ENCODE measurements around the gene TNS1. TPM values are rescaled to one million over a fixed set of nuclear protein-coding genes. Genes with fewer than 3 reads are reported as not detected.

TNS1 gene
- total RNA-seq, 2 donors from 2014 or later: 3.3 to 4.2 TPM

DNA sequence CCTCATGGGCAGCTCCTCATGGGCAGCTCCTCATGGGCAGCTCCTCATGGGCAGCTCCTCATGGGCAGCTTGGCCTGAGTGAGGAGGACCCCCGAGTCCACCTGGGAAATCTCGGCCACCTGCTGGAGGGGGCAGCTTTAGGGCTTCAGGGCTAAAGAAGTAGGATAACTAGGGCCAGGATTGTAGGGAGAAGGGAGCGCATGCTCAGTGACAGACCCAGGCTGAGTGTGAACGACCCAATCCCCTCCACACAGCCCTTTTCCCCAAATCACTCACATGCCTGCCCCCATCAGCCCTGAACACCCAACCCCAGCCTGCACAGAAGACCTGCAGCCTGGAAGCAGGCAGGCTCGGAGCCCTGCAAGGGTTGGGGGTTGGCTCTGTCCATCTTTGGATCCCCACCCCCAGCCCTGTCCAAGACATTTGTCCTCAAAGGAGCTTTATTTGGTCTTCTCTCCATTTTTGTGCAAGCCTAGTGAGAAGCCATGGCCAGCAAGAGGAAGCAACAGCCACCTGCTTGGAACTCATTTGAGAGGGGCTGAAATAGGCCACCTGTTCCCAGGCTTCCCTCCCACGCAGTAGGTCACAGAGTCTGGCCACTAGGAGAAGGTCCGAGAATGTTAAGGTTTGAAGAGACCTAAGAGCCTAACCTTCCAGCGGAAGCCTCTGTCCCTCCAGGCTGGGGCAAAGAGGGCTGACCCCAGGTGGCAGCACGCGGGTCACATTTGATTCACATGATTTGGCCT is 249.9 kb downstream of the TNS1 start:
- DNase-seq: peak; percentile 37
- no peaks in the 10 kb centered on the region for H3K9me3 ChIP-seq (ENCODE audit: control insufficient read depth, low read length)
- H3K4me1 ChIP-seq (ENCODE audit: control insufficient read depth, insufficient read depth, low read length): no peaks in the 10 kb centered on the region
- H3K9ac ChIP-seq (ENCODE audit: extremely low read depth, low read length, poor library complexity, severe bottlenecking): no peak overlapping the region
- H3K27ac ChIP-seq (ENCODE audit: low read depth, low read length): no peak overlapping the region
- H3K9me3 Mint-ChIP-seq: no peaks in the 10 kb centered on the region
- TF ChIP-seq, protein P1, sequence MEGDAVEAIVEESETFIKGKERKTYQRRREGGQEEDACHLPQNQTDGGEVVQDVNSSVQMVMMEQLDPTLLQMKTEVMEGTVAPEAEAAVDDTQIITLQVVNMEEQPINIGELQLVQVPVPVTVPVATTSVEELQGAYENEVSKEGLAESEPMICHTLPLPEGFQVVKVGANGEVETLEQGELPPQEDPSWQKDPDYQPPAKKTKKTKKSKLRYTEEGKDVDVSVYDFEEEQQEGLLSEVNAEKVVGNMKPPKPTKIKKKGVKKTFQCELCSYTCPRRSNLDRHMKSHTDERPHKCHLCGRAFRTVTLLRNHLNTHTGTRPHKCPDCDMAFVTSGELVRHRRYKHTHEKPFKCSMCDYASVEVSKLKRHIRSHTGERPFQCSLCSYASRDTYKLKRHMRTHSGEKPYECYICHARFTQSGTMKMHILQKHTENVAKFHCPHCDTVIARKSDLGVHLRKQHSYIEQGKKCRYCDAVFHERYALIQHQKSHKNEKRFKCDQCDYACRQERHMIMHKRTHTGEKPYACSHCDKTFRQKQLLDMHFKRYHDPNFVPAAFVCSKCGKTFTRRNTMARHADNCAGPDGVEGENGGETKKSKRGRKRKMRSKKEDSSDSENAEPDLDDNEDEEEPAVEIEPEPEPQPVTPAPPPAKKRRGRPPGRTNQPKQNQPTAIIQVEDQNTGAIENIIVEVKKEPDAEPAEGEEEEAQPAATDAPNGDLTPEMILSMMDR (conservative IDR thresholded peaks at IDR 0.05): no peak
- no peak overlapping the region for H3K4me3 ChIP-seq (ENCODE audit: low read length)
- H3K27ac Mint-ChIP-seq: no peak overlapping the region
- H3K36me3 Mint-ChIP-seq (ENCODE audit: low read depth): no peaks in the 10 kb centered on the region
- peaks cover 5% of the 10 kb centered on the region for H3K4me1 Mint-ChIP-seq
- H3K27me3 Mint-ChIP-seq (ENCODE audit: insufficient read depth): peaks cover 26% of the 10 kb centered on the region
- no peaks in the 10 kb centered on the region for H3K36me3 ChIP-seq (ENCODE audit: control insufficient read depth, insufficient read depth, low read length)
- no peak overlapping the region for H3K4me3 Mint-ChIP-seq
- peaks cover 9% of the 10 kb centered on the region for H3K27me3 ChIP-seq (ENCODE audit: control insufficient read depth, insufficient read depth, low read length, poor library complexity, severe bottlenecking)
- WGBS, 2 experiments (ENCODE audit: insufficient coverage in 1 of 2, insufficient read length in 1 of 2): 86 to 89% methylated on average over 6 to 10 of the region's 10 CpGs

DNA sequence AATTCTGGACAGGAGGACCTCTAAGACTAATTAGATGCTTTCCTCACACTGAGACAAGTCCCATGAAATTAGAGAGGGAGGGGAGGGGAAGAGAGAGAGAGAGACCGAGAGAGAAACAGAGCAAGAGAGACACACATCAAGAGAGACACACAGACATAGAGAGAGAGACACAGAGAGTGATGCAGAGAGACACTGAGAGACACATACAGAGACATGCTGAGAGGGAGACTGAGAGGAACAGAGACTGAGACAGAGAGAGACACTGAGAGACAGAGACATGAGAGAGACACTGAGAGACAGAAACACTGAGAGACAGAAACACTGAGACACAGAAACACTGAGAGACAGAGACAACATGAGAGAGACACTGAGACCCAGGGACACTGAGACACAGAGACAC is 250.8 kb downstream of the TNS1 start:
- Mint-ChIP-seq H3K4me1 (peaks cover 5% of the 10 kb centered on the region), H3K4me3 (no peak overlapping the region), H3K9me3 (no peaks in the 10 kb centered on the region), H3K27me3 (ENCODE audit: insufficient read depth) (peaks cover 26% of the 10 kb centered on the region), H3K27ac (no peak overlapping the region), H3K36me3 (ENCODE audit: low read depth) (no peaks in the 10 kb centered on the region)
- no peak overlapping the region for H3K9ac ChIP-seq (ENCODE audit: extremely low read depth, low read length, poor library complexity, severe bottlenecking)
- no peak overlapping the region for H3K27ac ChIP-seq (ENCODE audit: low read depth, low read length)
- no peaks in the 10 kb centered on the region for H3K36me3 ChIP-seq (ENCODE audit: control insufficient read depth, insufficient read depth, low read length)
- 97% methylated on average over 1 of the region's 1 CpG; no CpG with 5 or more reads in 1 of the 2 experiments for WGBS, 2 experiments (ENCODE audit: insufficient coverage in 1 of 2, insufficient read length in 1 of 2)
- H3K9me3 ChIP-seq (ENCODE audit: control insufficient read depth, low read length): no peaks in the 10 kb centered on the region
- no peaks in the 10 kb centered on the region for H3K4me1 ChIP-seq (ENCODE audit: control insufficient read depth, insufficient read depth, low read length)
- TF ChIP-seq, protein P1 (conservative IDR thresholded peaks at IDR 0.05): no peak
- peak; percentile 18 for DNase-seq
- no peak overlapping the region for H3K4me3 ChIP-seq (ENCODE audit: low read length)
- peaks cover 9% of the 10 kb centered on the region for H3K27me3 ChIP-seq (ENCODE audit: control insufficient read depth, insufficient read depth, low read length, poor library complexity, severe bottlenecking)

DNA sequence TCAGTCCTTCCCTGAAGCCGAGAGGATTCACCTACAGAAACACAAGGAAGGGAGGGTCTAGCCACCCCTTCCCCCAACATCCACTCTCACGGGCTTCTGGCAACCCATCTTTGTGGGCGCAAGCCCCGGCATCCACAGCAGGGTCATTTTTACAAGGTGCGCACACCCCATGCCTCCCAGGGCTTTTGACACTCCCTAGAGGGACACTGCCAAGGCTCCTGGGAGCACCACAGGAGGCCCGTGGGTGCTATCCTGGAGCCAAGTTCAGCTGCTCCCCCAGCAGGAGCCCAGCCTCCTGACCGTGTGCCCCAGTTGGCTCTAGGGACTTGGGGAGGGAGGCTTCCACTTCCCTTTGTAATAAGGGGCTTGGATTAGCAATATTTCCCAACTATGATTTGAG is 251.6 kb downstream of the TNS1 start:
- H3K4me3 ChIP-seq (ENCODE audit: low read length): no peak overlapping the region
- no peak overlapping the region for H3K4me3 Mint-ChIP-seq
- H3K36me3 ChIP-seq (ENCODE audit: control insufficient read depth, insufficient read depth, low read length): no peaks in the 10 kb centered on the region
- no peak overlapping the region for H3K9ac ChIP-seq (ENCODE audit: extremely low read depth, low read length, poor library complexity, severe bottlenecking)
- no peak overlapping the region for H3K27ac ChIP-seq (ENCODE audit: low read depth, low read length)
- no peaks in the 10 kb centered on the region for H3K9me3 ChIP-seq (ENCODE audit: control insufficient read depth, low read length)
- peak; percentile 26 for DNase-seq
- H3K27me3 Mint-ChIP-seq (ENCODE audit: insufficient read depth): peaks cover 25% of the 10 kb centered on the region
- TF ChIP-seq, protein P1 (conservative IDR thresholded peaks at IDR 0.05): no peak
- no peak overlapping the region for H3K27ac Mint-ChIP-seq
- H3K9me3 Mint-ChIP-seq: no peaks in the 10 kb centered on the region
- H3K36me3 Mint-ChIP-seq (ENCODE audit: low read depth): no peaks in the 10 kb centered on the region
- peaks cover under 1% of the 10 kb centered on the region for H3K4me1 Mint-ChIP-seq
- 91 to 100% methylated on average over 1 to 7 of the region's 7 CpGs for WGBS, 2 experiments (ENCODE audit: insufficient coverage in 1 of 2, insufficient read length in 1 of 2)
- H3K4me1 ChIP-seq (ENCODE audit: control insufficient read depth, insufficient read depth, low read length): no peaks in the 10 kb centered on the region
- peaks cover 9% of the 10 kb centered on the region for H3K27me3 ChIP-seq (ENCODE audit: control insufficient read depth, insufficient read depth, low read length, poor library complexity, severe bottlenecking)

Small RNAs within 50 kb of the gene (microRNA-seq; reads per million reads assigned to microRNA genes)
- not detected for gene MIR6809 (ENCODE audit: borderline microRNAs expressed)

Other genes starting within 250 kb of the TNS1 start
- gene RUFY4, start 66.3 kb upstream of the TNS1 start, total RNA-seq: under 1 TPM in 1 of 2 donors, not detected in 1; 0.35 TPM
- gene CXCR2, start 123.0 kb upstream of the TNS1 start, total RNA-seq: not detected
- gene CXCR1, start 164.0 kb upstream of the TNS1 start, total RNA-seq: not detected
- gene ARPC2, start 214.2 kb upstream of the TNS1 start, total RNA-seq: 100 to 1,000 TPM; 243 to 247 TPM